Cerebellar cortex (tissue), 1 donor: ENCODE measurements around the gene IGSF8.

Experiments used
- DNase-seq: peaks from one replicate; pipeline ENCODE4 v3.0.0-alpha.2; 2015; ENCODE audit warnings: low spot score

The IGSF8 gene

GRCh38 chr1:160097911-160098851 lies at the start of gene IGSF8:
TSS of gene IGSF8 (minus strand) at chr1:160098619. CDS start at chr1:160098472, 147 bp downstream.
- peak; percentile 32 for DNase-seq

- DNase-seq, result no peak
These were observed 49.7 kb upstream of the IGSF8 start for GRCh38 chr1:160148121-160148520.

GRCh38 chr1:160146107-160146506 lies 47.7 kb upstream of the IGSF8 start:
- no peak for DNase-seq

DNA sequence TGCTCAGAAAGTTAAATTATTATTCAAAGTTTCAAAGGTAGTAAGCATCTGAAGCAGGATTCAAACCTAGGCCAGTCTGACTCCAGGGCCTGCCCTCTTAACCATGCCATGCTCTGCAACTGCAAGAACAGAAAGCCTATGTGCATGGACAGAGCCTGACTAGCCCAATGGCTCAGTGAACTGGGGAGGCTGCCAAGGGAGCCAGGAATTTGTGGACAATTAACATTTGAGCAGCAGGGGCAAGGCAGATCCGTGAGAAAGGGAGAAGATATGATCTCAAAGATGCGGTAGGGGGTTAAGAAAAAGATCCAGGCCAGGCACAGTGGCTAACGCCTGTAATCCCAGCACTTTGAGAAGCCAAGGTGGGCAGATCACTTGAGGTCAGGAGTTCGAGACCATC lies 46.5 kb upstream of the IGSF8 start:
- no peak for DNase-seq

- DNase-seq, result no peak
These were observed 45.3 kb upstream of the IGSF8 start for GRCh38 chr1:160143695-160144094.

- DNase-seq, result no peak
These were observed 41.4 kb upstream of the IGSF8 start for GRCh38 chr1:160139840-160140239.

DNA sequence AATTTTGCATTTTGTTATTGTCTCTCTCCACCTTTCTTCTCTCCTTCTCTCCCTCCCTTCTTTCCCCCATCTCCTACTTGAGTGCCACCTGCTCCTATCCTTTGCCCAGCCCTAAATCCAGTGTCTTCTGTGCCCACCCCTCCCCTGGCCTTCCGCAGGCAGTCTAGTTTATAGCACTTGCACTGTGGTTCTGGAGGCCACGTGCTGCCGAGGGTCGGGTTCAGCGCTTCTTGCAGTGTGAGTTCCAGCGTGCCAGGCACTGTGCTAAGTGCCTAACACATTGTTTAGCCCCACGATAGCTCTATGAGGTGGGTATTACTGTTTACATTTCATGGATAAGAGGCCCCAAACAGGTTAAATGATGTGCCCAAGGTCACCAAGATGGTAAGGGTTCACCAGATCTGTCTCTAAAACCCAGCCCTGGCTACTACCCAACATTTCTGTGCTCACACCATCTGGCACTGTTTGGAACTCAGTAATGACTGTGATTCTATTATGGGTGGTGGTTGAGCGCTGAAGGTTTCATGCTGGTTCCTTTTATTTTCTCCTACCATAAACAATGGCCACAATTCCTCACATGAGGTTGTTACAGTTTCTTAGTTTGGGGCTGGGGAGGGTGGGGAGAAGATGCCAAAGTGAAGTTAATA lies 38.9 kb upstream of the IGSF8 start:
- DNase-seq, result peak; percentile 88

DNA sequence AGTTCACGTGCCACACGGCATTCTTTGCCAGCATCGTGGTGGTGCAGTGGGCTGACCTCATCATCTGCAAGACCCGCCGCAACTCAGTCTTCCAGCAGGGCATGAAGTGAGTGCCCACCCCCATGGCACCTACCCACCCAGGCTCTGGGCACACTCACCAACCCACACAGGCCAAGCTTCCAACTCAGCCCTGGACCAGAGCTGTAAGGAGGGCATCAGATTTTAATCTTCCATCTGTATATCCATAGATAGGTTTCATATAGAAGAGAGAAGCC lies 38.4 kb upstream of the IGSF8 start:
- no peak for DNase-seq

GRCh38 chr1:160136121-160136925 lies 37.9 kb upstream of the IGSF8 start:
- DNase-seq, result no peak

GRCh38 chr1:160134791-160135572 lies 36.6 kb upstream of the IGSF8 start:
- no peak for DNase-seq

- no peak for DNase-seq
These were observed 35.8 kb upstream of the IGSF8 start for GRCh38 chr1:160133990-160134770.

DNA sequence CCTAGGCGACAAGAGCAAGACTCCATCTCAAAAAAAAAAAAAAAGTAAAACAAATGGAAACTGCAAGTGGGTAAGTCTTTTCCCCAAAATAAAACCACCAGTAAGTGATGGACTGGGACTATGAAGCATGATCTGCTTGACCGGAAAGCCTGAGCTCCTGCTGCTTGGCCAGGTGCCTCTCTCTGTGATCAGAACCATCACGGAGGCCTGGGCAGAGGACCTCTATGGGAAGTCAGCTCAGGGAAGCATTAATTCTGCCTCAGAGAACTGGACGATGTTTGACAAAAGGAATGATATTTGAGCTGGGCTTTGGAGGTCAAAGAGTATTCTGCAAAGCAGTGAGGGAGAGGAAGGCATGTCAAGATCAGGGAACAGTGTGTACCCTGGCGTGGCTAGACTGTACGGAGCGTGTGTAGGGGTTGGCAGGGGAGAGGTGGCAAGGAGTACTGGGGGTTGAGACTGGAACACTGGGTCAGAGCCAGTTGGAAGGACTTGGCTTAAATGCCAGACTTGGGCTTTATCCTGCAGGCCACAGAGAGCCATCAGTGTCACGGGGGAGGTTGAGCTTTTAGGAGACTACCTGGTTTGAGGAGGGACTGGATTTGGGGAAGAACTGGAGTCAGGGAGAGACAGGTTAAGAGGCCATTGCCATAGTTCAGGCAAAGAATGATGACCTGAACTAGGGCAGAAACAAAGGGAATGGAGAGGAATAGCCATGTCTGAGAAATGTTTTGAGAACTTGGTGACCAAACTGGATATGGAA lies 33.6 kb upstream of the IGSF8 start:
- DNase-seq, result peak; percentile 90

DNA sequence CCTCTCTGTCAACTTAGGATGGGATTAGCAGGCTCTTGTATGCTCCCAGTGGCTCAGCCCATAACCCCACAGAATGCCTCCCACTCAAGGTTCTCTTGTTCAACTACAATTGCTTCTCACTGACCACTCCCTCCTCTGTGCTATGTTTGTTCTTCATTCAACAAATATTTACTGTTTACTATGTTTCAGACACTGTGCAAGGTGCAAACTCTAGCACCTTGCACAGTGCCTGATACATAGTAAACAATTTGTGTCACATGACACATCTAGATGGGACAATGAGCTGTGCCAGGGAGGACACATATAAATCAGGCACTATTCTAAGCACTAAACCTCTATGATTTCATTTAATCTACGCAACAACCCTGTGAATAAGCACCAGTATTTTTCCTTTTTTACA lies 32.5 kb upstream of the IGSF8 start:
- DNase-seq, result no peak

GRCh38 chr1:160130486-160130885 lies 32.1 kb upstream of the IGSF8 start:
- no peak for DNase-seq

GRCh38 chr1:160129966-160130365 lies 31.5 kb upstream of the IGSF8 start:
- no peak for DNase-seq

- no peak for DNase-seq
These were observed 31.1 kb upstream of the IGSF8 start for GRCh38 chr1:160129558-160129957.

DNA sequence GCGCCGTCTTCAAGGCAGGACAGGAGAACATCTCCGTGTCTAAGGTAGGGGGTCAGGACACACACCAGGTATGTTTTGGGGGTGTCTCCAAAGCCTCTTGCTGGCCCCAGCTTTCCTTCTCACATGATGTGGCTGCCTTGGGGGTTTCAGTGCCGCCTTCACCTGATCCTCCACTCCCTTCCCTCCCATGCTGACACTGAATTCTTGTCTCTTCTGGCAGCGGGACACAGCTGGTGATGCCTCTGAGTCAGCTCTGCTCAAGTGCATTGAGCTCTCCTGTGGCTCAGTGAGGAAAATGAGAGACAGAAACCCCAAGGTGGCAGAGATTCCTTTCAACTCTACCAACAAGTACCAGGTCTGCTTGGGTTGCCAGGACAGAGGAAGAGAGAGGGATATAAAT lies 30.6 kb upstream of the IGSF8 start:
- no peak for DNase-seq

DNA sequence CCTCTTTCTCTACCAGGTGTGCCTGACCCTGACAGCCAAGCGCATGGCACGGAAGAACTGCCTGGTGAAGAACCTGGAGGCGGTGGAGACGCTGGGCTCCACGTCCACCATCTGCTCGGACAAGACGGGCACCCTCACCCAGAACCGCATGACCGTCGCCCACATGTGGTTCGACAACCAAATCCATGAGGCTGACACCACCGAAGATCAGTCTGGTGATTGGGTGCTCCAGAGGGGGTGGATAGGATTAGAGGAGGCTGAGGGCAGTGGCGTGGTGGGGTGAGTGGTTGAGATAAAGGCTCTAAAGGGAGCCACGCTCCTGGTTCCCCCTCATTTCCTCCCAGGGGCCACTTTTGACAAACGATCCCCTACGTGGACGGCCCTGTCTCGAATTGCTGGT lies 30.2 kb upstream of the IGSF8 start:
- no peak for DNase-seq

- DNase-seq, result peak; percentile 57
These were observed 29.6 kb upstream of the IGSF8 start for GRCh38 chr1:160127865-160128523.

DNA sequence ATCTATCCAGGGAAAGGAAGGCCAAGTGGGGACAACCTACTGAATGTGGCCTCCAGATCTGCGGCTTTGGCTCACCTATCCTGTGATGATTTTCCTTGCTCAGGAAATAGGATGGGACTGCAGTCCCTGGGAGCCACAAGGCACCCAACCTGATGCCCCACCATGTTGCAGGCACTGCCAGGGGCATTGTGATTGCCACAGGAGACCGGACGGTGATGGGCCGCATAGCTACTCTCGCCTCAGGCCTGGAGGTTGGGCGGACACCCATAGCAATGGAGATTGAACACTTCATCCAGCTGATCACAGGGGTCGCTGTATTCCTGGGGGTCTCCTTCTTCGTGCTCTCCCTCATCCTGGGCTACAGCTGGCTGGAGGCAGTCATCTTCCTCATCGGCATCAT lies 29.0 kb upstream of the IGSF8 start:
- no peak for DNase-seq
